GM23338 (cell line): Measurements from ENCODE around the gene MGME1. TPM values are rescaled to one million over a fixed set of nuclear protein-coding genes. Genes with fewer than 3 reads are reported as not detected.

Experiments
- ATAC-seq: fragments of 200-7000 bp; cut with Tn5 transposase; 3 replicates; pipeline ENCODE4 v1.9.1; 2020
- DNase-seq: peaks from one replicate; pipeline ENCODE4 v3.0.0-alpha.2; 2015; ENCODE audit warnings: low spot score
- H2AFZ ChIP-seq: fragments of 200-600 bp; sonication (generic); 2 replicates; pipeline ENCODE4 v1.8.0; 2016; ENCODE audit warnings: antibody characterized with exemption, mild to moderate bottlenecking, moderate library complexity
- H3F3A ChIP-seq: fragments of 200-600 bp; sonication (generic); replicated peaks from 2 replicates; pipeline ENCODE4 v1.8.0; 2017; ENCODE audit warnings: antibody characterized with exemption, mixed run types, low read depth
- H3K27ac ChIP-seq: fragments of 200-600 bp; sonication (generic); 2 replicates; pipeline ENCODE4 v1.6.1; 2016; ENCODE audit warnings: low read depth
- H3K27me3 ChIP-seq: fragments of 200-600 bp; sonication (generic); 2 replicates; pipeline ENCODE4 v1.8.0; 2016; ENCODE audit warnings: mild to moderate bottlenecking, mixed run types, moderate library complexity; ENCODE audit not compliant: insufficient read depth
- H3K36me3 ChIP-seq: fragments of 200-600 bp; sonication (generic); 2 replicates; pipeline ENCODE4 v1.8.0; 2016; ENCODE audit warnings: mild to moderate bottlenecking; ENCODE audit not compliant: insufficient read depth
- H3K4me1 ChIP-seq: fragments of 200-600 bp; sonication (generic); 2 replicates; pipeline ENCODE4 v1.8.0; 2016; ENCODE audit warnings: mild to moderate bottlenecking, moderate library complexity; ENCODE audit not compliant: insufficient read depth
- H3K4me2 ChIP-seq: fragments of 200-600 bp; sonication (generic); 2 replicates; pipeline ENCODE4 v1.7.1; 2017; ENCODE audit warnings: mixed run types
- H3K4me3 ChIP-seq: fragments of 200-600 bp; sonication (generic); 2 replicates; pipeline ENCODE4 v1.6.1; 2016; ENCODE audit warnings: mixed run types
- H3K79me2 ChIP-seq: fragments of 200-600 bp; sonication (generic); replicated peaks from 2 replicates; pipeline ENCODE4 v1.8.0; 2017; ENCODE audit warnings: mild to moderate bottlenecking; ENCODE audit not compliant: insufficient read depth
- H3K9me2 ChIP-seq: fragments of 200-600 bp; sonication (generic); 2 replicates; pipeline ENCODE4 v1.8.0; 2017; ENCODE audit not compliant: insufficient read depth
- H4K20me1 ChIP-seq: fragments of 200-600 bp; sonication (generic); replicated peaks from 2 replicates; pipeline ENCODE4 v1.8.0; 2017; ENCODE audit warnings: mild to moderate bottlenecking; ENCODE audit not compliant: insufficient read depth
- H3K27ac Mint-ChIP-seq: 2 replicates; pipeline ENCODE4 v1.8.0; 2020; ENCODE audit warnings: inconsistent platforms, mild to moderate bottlenecking, moderate library complexity, mixed read lengths
- H3K27me3 Mint-ChIP-seq: 3 replicates; pipeline ENCODE4 v1.8.0; 2022; ENCODE audit warnings: low read depth, mild to moderate bottlenecking, moderate library complexity, mixed read lengths, inconsistent platforms; ENCODE audit not compliant: insufficient read depth, poor library complexity
- H3K36me3 Mint-ChIP-seq: 3 replicates; pipeline ENCODE4 v1.8.0; 2021; ENCODE audit warnings: low read depth, mild to moderate bottlenecking, inconsistent platforms, moderate library complexity, mixed read lengths
- H3K4me1 Mint-ChIP-seq: 3 replicates; pipeline ENCODE4 v1.8.0; 2020; ENCODE audit warnings: mild to moderate bottlenecking, inconsistent platforms, mixed read lengths
- H3K4me3 Mint-ChIP-seq: 3 replicates; pipeline ENCODE4 v1.8.0; 2021; ENCODE audit warnings: moderate library complexity, mild to moderate bottlenecking, inconsistent platforms, mixed read lengths
- H3K9me3 Mint-ChIP-seq: 3 replicates; pipeline ENCODE4 v1.8.0; 2020; ENCODE audit warnings: moderate library complexity, mild to moderate bottlenecking, inconsistent platforms, mixed read lengths
- CREB1 ChIP-seq: fragments of 250-450 bp; sonication (Bioruptor Pico); IDR thresholded peaks from 2 replicates; pipeline ENCODE4 v1.5.0; 2020; ENCODE audit warnings: low read depth, mild to moderate bottlenecking, moderate library complexity
- CTCF ChIP-seq, 2 experiments: fragments of 200-600 bp in 1 of 2; sonication (generic) in 1 of 2; conservative IDR thresholded peaks; 2 replicates each; pipeline versions ENCODE4 v1.5.1 to v1.6.1; 2016 to 2017; ENCODE audit warnings: antibody characterized with exemption in 2 of 2, low read depth in 2 of 2, mild to moderate bottlenecking in 2 of 2, moderate library complexity in 1 of 2
- ETS1 ChIP-seq: IDR thresholded peaks from 2 replicates; pipeline ENCODE4 v1.6.1; 2016; ENCODE audit warnings: antibody characterized with exemption
- EZH2phosphoT487 ChIP-seq: fragments of 200-600 bp; sonication (generic); IDR thresholded peaks from one replicate; pipeline ENCODE4 v1.8.1; 2018; ENCODE audit warnings: antibody characterized with exemption; ENCODE audit not compliant: unreplicated experiment
- JUNB ChIP-seq: IDR thresholded peaks from one replicate; pipeline ENCODE4 v1.6.1; 2016; ENCODE audit warnings: antibody characterized with exemption; ENCODE audit not compliant: unreplicated experiment
- POLR2AphosphoS5 ChIP-seq: IDR thresholded peaks from 2 replicates; pipeline ENCODE4 v1.6.1; 2016; ENCODE audit warnings: antibody characterized with exemption, low read depth
- REST ChIP-seq: IDR thresholded peaks from one replicate; pipeline ENCODE4 v1.6.1; 2018; ENCODE audit warnings: antibody characterized with exemption; ENCODE audit not compliant: unreplicated experiment
- polyA plus RNA-seq: library from polyadenylated mRNA; unstranded; fragments of >200 nt; fragmentation: Nextera tagmentation; extraction: Ambion mirVana; gene quantifications from 2 replicates; pipeline ENCODE4 v1.2.1, GENCODE V29; 2016
- total RNA-seq: library from RNA; depleted of rRNA; stranded (reverse); fragments of >200 nt; shearing (Covaris generic); gene quantifications from 2 replicates; pipeline ENCODE4 v1.2.3, GENCODE V29; 2014

The MGME1 gene
- total and polyA plus RNA-seq, 2 experiments from 2014 or later: 43.1 to 56.9 TPM

- H3K36me3 ChIP-seq: no peaks in the 10 kb centered on the region; the same call in 1 of the 2 replicates
- peaks cover 96% of the 10 kb centered on the region for H3K79me2 ChIP-seq
- Mint-ChIP-seq H3K4me3 (peak overlapping the region; percentile 84), H3K4me1 (peaks cover 51% of the 10 kb centered on the region), H3K9me3 (peaks cover 5% of the 10 kb centered on the region; the same call in 2 of the 3 replicates), H3K27ac (peak overlapping the region; percentile 100), H3K27me3 (peaks cover 16% of the 10 kb centered on the region), H3K36me3 (peaks cover 73% of the 10 kb centered on the region)
- ATAC-seq: peak; percentile 19
- H4K20me1 ChIP-seq: peaks cover 36% of the 10 kb centered on the region
- no peaks in the 10 kb centered on the region for H3K27me3 ChIP-seq
- H3K4me3 ChIP-seq: peak overlapping the region; percentile 70
- H2AFZ ChIP-seq: peak overlapping the region; percentile 24
- TF ChIP-seq POLR2AphosphoS5 (no peak), CREB1 (CRISPR knock-in tag) (no peak)
- H3K4me2 ChIP-seq: peak overlapping the region; percentile 92
- H3K4me1 ChIP-seq: peaks cover 55% of the 10 kb centered on the region
- peak; percentile 57 for DNase-seq
- H3K27ac ChIP-seq: peak overlapping the region; percentile 98
- 0 out of 2 replicates have a peak, but pooled peaks cover 3% of the 10 kb centered on the region for H3F3A ChIP-seq
- no peaks in the 10 kb centered on the region for H3K9me2 ChIP-seq
Observed at GRCh38 chr20:17969278-17969883, 563 bp downstream of the MGME1 start.

GRCh38 chr20:17969884-17970409 is 1.1 kb downstream of the MGME1 start:
- H3K4me2 ChIP-seq: peak overlapping the region; percentile 92
- no peaks in the 10 kb centered on the region for H3K27me3 ChIP-seq
- DNase-seq (peak; percentile 39), ATAC-seq (no peak)
- peaks cover 31% of the 10 kb centered on the region; the same call in 1 of the 2 replicates for H4K20me1 ChIP-seq
- H3K4me1 ChIP-seq: peaks cover 49% of the 10 kb centered on the region
- peaks cover 72% of the 10 kb centered on the region for H3K36me3 Mint-ChIP-seq
- peaks cover 49% of the 10 kb centered on the region for H3K4me1 Mint-ChIP-seq
- peak overlapping the region; percentile 100 for H3K27ac Mint-ChIP-seq
- H3F3A ChIP-seq: no peaks in the 10 kb centered on the region
- H3K4me3 ChIP-seq: peak overlapping the region; percentile 70
- H3K9me2 ChIP-seq: no peaks in the 10 kb centered on the region
- no peak overlapping the region for H2AFZ ChIP-seq
- peaks cover 96% of the 10 kb centered on the region for H3K79me2 ChIP-seq
- peak overlapping the region; percentile 98 for H3K27ac ChIP-seq
- no peaks in the 10 kb centered on the region; the same call in 1 of the 2 replicates for H3K36me3 ChIP-seq
- H3K27me3 Mint-ChIP-seq: peaks cover 16% of the 10 kb centered on the region
- peaks cover 5% of the 10 kb centered on the region; the same call in 2 of the 3 replicates for H3K9me3 Mint-ChIP-seq
- peak overlapping the region; percentile 84 for H3K4me3 Mint-ChIP-seq
- TF ChIP-seq CREB1 (CRISPR knock-in tag) (no peak), POLR2AphosphoS5 (no peak), EZH2phosphoT487 (no peak), REST (no peak), CTCF (conservative IDR thresholded peaks at IDR 0.05; ENCODE audit: low read depth in 2 of 2) (no peak), ETS1 (no peak), JUNB (no peak)
